ENCODE results near the gene SLC47A2. TPM values are rescaled to one million over a fixed set of nuclear protein-coding genes. Genes with fewer than 3 reads are reported as not detected.

SLC47A2 gene
- total and polyA plus RNA-seq, 2 of the 13 experiments (the other 11 are each of a cell fraction or from before 2014, with no cell fraction given): 0.04 TPM; not detected in 1

DNA sequence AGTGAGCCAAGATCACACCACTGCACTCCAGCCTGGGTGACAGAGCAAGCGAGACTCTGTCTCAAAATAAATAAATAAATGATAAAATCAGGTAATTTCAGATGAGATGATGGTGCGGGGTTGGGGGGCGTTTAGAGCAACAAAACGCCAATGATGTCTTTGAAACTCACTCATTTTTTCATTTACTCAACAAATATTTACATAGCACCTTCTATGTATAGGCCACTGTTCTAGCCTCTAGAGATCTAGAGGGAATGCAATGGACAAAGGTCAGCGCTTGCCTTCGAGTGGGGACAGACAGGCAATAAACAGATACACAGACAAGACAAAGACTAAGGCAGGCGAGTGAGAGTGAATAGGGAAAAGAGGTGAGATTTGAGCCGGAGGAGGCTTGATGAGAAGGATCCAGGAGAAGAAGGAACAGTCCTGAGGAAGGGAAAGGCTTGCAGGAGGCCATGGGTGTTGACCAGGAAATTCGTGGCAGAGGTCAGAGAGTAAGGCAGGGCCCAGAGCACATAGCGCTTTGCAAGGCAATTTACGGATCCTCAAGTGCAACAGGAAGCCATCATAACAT lies 17.7 kb upstream of the SLC47A2 start (continued):
- TF ChIP-seq ZMYM4 (CRISPR knock-in tag; IDR thresholded peaks at IDR 0.05) (no peak; the same call in 1 of the 2 replicates), HDAC2 (CRISPR knock-in tag; IDR thresholded peaks at IDR 0.05) (peak; percentile 89), WIZ (CRISPR knock-in tag; IDR thresholded peaks at IDR 0.05) (no peak), SAP130 (CRISPR knock-in tag; IDR thresholded peaks at IDR 0.05; ENCODE audit: low read depth) (peak; percentile 69), MTA1 (CRISPR knock-in tag; IDR thresholded peaks at IDR 0.05; ENCODE audit: borderline replicate concordance) (no peak), KDM3A (CRISPR knock-in tag; IDR thresholded peaks at IDR 0.05; ENCODE audit: low read depth) (no peak), TEAD3 (CRISPR knock-in tag; optimal IDR thresholded peaks at IDR 0.05; ENCODE audit: borderline replicate concordance) (peak; percentile 85), ZNF570 (CRISPR knock-in tag; IDR thresholded peaks at IDR 0.05; ENCODE audit: borderline replicate concordance) (no peak), DZIP1 (CRISPR knock-in tag; IDR thresholded peaks at IDR 0.05) (no peak), ZNF317 (CRISPR knock-in tag; IDR thresholded peaks at IDR 0.05) (0 out of 2 replicates have a peak, but pooled peaks have one; percentile 29), STAT6 (CRISPR knock-in tag; IDR thresholded peaks at IDR 0.05; ENCODE audit: borderline replicate concordance) (no peak), KLF16 (CRISPR knock-in tag; IDR thresholded peaks at IDR 0.05) (peak in 1 of 2 experiments; percentile 84; a peak in 2 of 4 replicates), SP1 (IDR thresholded peaks at IDR 0.05) (no peak), SP1 (CRISPR knock-in tag; IDR thresholded peaks at IDR 0.05) (no peak), THAP11 (CRISPR knock-in tag; IDR thresholded peaks at IDR 0.05) (0 out of 2 replicates have a peak, but pooled peaks have one; percentile 23), ZNF124 (CRISPR knock-in tag; IDR thresholded peaks at IDR 0.05) (0 out of 2 replicates have a peak, but pooled peaks have one; percentile 35), KDM6A (CRISPR knock-in tag; IDR thresholded peaks at IDR 0.05; ENCODE audit: low read depth) (peak; percentile 85), ZFP41 (CRISPR knock-in tag; IDR thresholded peaks at IDR 0.05; ENCODE audit: borderline replicate concordance) (0 out of 2 replicates have a peak, but pooled peaks have one; percentile 52)
- TF ChIP-seq, protein P1, sequence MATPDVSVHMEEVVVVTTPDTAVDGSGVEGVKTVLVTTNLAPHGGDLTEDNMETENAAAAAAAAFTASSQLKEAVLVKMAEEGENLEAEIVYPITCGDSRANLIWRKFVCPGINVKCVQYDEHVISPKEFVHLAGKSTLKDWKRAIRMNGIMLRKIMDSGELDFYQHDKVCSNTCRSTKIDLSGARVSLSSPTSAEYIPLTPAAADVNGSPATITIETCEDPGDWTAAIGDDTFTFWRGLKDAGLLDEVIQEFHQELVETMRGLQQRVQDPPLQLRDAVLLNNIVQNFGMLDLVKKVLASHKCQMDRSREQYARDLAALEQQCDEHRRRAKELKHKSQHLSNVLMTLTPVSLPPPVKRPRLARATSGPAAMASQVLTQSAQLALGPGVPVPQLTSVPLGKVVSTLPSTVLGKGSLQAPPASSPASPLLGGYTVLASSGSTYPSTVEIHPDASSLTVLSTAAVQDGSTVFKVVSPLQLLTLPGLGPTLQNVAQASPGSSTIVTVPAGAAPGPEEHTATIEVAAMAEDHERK (CRISPR knock-in tag; IDR thresholded peaks at IDR 0.05; ENCODE audit: low read depth): no peak
- TF ChIP-seq, protein P2, sequence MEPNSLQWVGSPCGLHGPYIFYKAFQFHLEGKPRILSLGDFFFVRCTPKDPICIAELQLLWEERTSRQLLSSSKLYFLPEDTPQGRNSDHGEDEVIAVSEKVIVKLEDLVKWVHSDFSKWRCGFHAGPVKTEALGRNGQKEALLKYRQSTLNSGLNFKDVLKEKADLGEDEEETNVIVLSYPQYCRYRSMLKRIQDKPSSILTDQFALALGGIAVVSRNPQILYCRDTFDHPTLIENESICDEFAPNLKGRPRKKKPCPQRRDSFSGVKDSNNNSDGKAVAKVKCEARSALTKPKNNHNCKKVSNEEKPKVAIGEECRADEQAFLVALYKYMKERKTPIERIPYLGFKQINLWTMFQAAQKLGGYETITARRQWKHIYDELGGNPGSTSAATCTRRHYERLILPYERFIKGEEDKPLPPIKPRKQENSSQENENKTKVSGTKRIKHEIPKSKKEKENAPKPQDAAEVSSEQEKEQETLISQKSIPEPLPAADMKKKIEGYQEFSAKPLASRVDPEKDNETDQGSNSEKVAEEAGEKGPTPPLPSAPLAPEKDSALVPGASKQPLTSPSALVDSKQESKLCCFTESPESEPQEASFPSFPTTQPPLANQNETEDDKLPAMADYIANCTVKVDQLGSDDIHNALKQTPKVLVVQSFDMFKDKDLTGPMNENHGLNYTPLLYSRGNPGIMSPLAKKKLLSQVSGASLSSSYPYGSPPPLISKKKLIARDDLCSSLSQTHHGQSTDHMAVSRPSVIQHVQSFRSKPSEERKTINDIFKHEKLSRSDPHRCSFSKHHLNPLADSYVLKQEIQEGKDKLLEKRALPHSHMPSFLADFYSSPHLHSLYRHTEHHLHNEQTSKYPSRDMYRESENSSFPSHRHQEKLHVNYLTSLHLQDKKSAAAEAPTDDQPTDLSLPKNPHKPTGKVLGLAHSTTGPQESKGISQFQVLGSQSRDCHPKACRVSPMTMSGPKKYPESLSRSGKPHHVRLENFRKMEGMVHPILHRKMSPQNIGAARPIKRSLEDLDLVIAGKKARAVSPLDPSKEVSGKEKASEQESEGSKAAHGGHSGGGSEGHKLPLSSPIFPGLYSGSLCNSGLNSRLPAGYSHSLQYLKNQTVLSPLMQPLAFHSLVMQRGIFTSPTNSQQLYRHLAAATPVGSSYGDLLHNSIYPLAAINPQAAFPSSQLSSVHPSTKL (CRISPR knock-in tag; IDR thresholded peaks at IDR 0.05): peak; percentile 89
